CD4-positive, alpha-beta T cell treated with Interleukin-17A for 4 hours (primary cell): ENCODE results near the gene OSGEP.

Experiments
- DNase-seq: peaks from one replicate; pipeline ENCODE4 v3.0.0-alpha.2; 2020; ENCODE audit warnings: mixed read lengths

The OSGEP gene

DNA sequence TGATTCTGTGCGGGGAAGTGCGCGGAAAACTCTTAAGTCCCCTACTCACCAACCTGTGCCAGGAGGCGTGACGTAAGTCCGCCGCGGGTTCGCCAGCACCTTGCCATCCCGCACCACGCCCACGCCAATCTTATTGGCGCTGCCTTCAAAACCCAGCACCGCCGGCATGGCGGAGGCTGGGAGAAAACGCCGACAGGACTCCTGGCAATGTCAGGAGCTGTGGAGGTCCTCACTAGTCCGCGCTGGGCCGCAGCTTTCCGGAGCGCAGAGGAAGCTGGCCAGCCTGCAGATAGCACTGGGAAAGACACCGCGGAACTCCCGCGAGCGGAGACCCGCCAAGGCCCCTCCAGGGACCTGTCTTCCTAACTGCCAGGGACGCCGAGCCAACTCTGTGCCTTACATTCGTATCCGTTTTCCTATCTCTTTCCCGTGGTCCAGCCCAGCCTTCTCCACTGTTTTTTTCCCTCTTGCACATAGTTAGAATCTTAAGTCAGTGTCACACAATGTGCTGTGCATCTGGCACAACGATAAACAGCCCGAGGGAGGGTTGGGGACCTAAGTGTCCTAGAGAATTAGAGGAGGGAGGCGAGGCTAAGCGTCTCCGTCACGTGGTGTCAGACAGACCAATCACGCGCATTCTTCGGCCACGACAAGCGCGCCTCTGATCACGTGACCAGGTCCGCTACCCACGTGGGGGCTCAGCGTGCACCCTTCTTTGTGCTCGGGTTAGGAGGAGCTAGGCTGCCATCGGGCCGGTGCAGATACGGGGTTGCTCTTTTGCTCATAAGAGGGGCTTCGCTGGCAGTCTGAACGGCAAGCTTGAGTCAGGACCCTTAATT is at the start of gene OSGEP, which contains the start of gene APEX1:
TSS of gene OSGEP (minus strand) at position 297 of the 839 bp plus-strand sequence. CDS start at position 168, 129 bp downstream.
TSS of gene APEX1 (plus strand) at position 711 of the 839 bp plus-strand sequence. CDS start 420 bp downstream, outside the sequence.
- DNase-seq: peak; percentile 97

DNA sequence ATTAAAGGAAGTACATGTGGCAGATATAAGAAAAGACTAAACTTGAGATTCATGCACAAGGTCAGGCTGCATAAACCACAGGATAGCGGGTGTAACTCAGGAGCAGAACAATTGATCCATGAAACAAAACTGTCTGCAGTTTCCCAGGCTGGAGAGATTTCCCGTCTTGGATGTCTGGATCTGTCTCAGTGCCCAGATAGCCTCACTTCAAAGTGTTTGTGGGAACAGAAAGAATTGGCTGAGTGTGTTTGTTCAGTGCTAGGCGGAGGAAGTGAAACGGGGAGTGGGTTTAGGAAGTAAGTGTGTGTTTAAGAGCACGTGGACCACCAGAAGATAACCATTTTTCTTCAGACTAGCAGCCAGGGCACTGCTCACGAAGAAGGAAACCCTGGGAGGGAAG is 49.3 kb upstream of the OSGEP start:
- DNase-seq: no peak

DNA sequence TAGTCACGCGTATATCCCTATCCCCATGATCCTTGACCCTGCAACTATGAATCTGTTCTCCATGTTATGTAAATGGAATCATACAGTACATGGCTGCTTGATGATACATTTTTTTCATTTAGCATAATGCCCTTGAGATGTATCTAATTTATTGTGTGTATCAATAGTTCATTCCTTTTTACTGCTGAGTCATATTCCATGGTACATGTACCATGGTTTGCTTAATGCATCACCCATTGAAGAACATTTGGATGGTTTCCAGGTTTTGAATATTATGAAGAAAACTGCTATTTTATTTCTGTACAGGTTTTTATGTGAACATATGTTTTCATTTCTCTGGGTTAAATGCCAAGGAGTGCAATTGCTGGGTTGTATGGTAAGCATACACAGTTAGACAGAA is 46.7 kb upstream of the OSGEP start:
- DNase-seq: no peak

DNA sequence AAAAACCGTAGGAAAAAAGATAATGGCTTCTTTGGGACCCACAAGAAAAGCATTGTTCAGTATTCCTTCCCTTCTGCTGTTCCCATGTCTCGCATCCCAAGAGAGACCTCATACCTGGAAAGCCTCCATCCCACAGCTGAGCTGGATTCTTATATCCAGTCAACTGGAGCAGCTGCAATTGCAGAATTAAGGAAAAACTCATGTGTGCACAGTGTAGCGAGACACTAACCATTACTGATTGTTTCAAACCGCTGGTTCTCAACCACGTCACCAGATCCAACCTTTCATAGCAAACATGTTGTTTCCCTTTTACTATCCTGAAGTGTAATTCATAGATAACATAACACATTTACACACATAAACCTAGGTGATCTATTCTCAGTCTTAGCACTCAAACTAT is 45.3 kb upstream of the OSGEP start:
- DNase-seq: no peak

DNA sequence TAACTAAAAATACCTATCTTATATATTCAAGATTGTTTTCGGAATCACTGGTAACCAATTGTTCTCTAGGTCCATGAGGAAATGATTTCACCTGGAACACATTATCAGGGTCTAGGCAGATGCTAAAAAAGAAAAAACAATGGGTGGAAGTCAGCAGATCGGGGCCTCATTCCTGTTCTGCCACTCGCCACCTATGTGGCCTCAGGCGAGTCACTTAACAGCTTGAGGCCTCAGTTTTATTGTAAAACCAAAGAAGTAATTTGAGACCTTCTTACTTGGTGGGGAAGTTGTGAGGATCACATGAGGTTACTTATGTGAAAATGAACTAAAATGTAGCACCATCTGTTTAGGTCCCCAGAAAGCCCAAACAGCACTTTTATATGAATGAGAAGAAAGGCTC is 44.5 kb upstream of the OSGEP start:
- DNase-seq: no peak

DNA sequence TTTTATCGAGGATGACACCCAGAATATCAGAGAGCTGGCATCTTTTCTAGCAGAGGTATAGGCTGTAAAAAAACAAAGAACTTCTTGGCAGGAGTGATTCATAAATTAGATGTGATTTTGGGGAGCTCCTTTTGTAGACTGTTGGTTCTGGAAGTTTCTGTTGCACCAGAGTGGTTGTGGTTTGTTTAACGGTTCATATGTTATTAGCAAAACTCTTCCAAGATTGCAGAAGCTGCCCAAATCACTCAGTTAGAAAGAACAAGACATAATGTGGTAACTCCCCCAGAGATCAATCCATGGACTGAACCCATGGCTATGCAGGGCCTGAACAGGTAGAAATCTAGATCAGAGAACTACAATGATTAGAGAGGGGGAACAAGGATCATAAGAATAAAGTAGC is 44.0 kb upstream of the OSGEP start:
- no peak for DNase-seq

DNA sequence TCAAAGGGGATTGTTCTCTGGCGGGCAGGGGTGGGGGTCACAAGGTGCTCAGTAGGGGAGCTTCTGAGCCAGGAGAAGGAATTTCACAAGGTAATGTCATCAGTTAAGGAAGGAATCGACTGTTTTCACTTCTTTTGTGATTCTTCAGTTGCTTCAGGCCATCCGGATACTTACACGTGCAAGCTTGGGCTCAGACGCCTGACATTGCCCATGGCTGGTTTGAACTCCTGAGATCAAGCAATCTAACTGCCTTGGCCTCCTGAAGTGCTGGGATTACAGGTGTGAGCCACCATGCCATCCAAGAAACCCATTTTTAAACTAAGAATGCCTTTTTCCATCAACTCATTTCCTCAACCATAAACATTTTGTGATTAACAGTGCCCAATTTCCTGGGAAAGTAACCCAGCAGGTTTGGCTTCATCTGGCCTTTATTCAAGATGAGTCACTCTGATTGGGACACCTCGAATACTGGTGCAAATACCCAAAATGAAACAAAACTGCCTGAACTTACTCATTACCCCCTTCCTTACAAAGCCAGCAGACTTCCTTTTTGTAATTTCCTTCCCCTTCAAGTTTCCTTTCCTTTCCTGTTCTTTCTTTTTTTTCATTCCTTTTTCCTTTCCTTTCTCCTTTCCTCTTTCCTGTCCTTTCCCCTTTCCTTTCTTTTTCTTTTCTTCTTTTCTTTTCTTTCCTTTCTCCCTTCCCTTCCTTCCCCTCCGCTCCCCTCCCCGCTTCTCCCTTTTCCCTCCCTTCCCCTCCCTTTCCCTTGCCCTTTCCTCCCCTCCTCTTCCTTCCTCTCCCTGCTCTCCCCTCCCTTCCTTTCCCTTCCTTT is 40.5 kb upstream of the OSGEP start:
- no peak for DNase-seq

DNA sequence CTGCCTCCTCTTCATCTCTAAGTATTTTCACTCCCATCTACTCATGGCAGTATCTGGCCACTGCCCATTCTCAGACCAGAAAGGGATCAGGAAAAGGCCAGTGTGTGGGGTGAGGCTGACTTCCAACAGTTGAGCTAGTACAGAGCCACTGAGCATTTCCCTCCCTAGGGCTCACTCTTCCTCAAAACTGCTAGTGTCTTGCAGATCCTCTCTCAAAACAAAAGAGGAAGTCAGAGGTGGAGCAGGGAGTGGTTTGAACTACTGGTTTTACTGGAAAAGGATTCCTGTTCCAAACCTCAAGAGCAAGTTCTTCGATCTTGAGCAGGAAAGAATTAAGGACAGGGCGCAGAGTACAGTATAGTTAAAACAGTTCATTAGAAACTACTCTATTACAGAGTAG is 39.0 kb upstream of the OSGEP start:
- DNase-seq: no peak

DNA sequence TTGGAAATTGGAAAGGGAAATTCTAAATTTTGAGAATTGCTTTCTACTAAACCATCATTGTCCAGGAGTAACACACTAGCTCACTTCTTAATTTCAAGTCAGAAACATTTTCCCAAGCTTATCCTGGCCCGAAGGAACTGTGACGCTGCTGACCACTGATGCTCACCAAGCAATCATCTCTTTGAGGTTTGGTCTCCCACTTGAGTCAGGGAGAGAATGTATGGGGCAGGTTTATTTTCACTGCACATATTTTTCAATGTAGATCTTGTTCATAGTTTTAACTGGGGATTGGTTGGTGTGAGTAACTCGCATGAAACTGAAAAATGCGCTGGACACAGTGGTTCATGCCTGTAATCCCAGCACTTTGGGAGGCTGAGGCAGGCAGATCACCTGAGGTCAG is 37.9 kb upstream of the OSGEP start:
- DNase-seq: no peak

DNA sequence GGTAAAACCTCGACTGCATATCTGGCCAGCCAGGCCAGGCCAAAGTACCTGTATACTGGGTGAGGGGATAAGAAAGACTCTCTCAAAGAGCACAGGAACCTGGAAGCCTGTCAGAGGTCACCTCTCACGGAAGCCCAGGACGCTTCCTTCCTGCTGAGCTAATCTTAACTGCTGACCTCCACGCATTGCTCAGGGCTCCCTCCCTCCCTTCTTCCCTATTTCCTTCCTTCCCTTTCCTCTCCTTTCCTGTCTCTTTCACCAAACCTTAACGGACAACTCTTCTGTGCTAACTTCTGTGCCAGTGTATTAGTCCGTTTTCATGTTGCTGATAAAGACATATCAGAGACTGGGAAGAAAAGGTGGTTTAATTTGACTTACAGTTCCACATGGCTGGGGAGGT is 36.0 kb upstream of the OSGEP start:
- peak; percentile 7 for DNase-seq

DNA sequence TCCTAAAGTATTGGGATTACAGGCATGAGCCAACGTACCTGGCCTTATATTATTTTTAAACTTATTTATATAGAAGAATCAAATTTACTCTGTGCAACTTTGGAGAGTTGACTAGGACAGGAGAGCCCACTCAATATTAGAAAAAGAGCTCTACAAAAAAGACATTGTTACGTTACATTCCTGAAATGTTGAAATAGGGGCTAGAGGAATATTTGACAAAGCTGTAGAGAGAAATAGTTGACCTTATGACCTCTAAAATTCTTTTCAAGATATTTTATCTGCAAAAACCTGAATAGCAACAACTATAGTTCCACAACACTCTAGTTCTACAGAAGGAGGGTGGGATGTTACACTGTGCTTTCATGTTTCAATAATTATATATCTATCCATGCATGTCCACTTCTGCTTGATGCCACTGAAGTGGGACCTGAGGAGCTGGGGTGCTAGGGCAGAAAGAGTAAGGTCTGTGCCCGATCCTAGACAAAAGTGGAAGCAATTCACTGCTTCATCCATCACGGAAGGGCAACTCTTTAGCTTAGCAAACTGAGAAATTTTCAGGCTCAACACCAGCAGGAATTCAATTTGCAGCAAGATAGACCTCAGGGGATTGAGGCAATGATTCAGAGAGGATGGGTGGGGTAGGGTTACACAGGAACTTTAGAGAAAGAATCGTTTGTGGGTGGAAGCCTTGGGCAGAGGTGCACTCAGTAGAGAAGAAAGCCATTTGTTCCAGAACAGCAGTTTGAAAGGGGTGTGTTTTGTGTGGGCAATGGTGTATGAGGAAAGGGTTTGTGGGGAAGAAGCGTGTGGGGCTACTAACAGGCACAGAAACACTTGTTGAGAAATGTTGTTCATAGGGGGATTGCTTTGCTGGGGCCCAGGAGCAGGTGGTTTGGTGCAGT is 34.7 kb upstream of the OSGEP start:
- DNase-seq: peak; percentile 56

DNA sequence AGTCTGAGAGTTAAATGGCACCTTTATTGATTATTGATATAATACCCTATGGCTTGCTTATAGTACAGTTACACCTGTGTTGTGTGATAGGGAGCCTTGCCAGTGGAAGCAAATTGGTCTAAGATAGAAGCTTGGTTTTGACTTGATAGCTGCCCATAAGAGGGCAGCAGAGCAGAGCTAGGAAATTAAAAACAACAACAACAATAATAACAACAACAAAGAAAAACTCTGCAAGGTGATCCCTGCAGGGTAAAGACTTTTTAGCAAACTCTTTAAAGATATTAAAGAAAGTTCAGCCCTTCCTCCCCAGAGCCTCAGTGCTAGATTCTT is 32.7 kb upstream of the OSGEP start:
- no peak for DNase-seq

DNA sequence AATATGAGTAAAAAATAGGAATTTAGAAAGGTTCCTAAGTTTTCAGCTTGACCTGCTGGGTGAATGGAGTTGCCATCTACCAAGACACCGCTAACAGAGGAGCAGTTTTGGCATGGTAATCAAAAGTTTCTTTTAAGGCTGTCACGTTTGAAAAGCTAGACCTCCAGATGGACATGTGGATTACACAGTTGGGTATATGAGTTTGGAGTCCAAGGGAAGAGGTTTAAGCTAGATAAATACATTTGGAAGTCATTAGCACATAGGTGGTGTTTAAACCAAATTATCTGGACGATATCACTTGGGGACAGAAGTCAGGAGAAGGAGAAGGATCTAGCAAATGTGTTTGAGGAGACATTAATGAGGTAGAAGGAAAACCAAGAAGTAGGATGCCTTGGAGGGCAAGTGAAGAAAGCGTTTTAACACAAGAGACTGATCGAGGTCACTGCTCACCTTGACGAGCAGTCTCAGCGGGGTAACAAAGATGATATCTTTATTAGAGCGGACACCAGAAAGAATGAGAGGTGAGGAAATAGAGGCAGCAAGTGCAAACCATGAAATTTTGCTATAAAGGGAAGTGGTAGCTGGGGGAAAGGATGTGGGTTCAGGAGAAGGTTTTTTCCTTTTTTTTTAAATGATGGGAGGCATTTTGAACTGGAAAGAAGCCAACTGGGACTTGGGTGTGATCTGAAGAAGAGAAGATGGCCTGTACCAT is 32.2 kb upstream of the OSGEP start:
- DNase-seq: no peak

DNA sequence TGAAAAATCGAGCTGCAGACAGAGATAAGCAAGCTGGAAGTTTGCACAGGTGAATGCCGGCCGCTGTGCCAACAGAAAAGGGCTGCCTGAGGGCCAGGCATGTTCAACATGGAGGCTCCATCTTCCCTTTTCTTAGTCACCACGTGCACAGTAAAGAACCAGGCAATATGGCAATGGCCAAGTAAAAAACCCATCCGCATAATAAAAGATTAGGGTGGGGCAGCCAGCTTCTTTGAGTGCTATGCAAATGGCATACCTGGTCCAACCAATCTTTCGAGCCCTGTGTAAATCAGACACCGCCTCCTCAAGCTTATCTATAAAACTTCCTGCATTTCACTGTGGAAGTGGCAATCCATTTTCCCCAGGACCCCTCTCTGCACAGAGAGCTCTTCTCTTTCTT is 31.3 kb upstream of the OSGEP start:
- no peak for DNase-seq

DNA sequence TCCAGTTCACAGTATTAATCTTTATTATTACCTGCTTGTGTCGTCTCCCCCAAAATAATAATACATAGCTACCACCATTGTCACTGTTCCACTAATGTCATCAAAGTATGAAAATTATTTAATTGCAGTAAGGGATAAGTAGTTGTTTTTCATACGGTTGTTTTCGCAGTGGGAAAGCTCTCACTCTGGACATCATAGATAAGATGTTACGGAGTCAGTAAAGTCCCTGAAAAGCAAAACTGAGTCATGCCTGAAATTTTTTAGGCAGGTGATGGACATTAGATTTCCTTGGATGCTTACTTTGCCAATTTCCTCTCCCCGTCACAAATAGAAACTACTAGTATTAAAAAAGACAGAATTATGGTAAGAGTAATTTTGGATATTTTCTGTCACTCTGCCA is 27.8 kb upstream of the OSGEP start:
- DNase-seq: no peak

DNA sequence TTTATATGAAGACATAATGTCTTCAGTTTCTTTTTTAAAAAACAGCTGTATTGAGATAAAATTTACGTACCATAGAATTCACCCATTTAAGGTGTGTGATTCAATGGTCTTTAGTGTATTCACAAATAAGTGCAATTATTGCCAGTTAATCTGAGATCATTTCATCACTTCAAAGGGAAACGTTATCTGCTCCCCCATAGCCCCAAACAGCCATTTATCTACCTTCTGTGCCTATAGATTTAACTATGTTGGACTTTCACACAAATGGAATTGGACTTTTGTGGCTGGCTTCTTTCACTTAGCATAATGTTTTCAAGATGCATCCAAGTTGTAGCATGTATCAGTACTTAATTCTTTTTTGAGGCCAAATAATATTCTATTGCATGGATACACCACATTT is 24.3 kb upstream of the OSGEP start:
- no peak for DNase-seq

DNA sequence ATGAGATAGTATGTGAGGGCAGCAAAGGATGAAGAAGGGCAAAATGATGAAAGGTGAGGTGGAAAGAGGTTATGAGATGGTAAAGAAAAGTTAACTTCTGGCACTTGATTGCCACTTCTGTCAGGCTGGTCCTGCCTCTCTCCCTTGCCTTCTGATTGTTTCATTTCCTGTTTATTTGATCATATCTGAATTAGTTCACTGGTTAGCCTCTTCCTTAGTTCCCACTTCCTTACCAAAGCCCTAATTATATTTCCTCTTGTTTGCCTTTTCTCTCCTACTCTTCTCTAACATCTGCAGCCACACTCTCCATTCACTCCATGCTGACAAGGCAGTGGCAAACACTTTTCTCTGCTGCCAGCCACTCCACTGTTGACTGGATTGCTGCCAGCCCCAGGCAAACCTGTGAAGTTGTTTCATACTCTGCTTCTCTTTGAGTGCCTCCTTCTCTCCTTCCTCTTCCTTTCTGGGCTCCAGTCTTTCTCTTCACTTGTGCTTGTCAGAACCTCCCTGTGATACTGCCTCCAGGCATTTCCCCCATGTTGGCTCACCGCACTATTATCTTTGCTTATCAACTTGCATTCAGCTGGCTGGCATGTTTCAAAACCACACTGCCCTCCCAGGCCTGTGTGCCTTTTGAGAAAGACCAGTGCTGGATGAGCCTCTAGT is 22.7 kb upstream of the OSGEP start:
- DNase-seq: peak; percentile 66

DNA sequence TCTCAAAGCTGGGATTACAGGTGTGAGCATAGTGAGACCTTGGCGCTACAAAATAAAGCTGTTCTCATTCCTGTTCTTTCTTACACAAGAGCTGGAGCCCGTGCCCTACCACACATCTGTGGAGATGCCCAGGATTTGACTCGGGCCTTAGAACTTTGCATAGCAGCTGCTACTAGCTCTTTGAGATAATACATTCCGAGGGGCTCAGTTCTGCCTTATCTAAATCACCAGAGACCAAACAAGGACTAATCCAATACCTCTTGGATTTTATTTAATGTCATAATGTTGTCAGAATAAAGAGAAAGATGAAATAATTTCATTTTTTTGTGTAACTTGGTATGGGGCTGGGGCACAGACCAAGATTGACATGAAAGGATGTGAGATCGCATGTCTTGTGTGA is 22.2 kb upstream of the OSGEP start:
- no peak for DNase-seq

DNA sequence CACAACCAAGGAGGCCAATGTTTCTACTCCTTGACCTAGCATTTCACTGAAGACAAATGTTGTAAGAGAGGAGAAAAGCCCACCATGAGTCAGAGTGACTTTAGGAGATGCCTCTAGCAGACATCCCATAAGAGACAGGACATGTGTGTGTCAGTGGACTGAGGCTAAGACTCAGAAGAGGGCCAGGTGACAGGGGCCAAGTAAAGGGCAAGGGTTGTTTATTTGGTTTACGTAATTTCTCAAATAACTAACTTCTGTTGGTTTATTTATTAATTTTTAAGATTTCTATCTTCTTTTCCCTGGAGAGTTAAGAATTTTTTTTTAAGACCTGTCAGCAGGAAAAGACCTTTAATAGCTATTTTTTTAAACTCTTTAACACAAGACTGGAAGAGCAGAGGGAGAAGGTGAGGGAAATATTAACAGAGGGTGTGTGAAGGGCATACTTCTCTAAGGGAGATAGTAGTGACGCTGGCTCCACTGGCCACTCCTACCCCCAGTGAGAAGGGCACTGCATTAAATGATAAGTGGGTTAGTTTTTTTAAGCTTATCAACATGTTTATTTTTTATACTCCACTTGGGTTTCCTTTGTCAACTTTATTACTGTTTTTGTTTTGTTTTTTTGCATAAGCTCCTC is 18.0 kb upstream of the OSGEP start:
- no peak for DNase-seq

DNA sequence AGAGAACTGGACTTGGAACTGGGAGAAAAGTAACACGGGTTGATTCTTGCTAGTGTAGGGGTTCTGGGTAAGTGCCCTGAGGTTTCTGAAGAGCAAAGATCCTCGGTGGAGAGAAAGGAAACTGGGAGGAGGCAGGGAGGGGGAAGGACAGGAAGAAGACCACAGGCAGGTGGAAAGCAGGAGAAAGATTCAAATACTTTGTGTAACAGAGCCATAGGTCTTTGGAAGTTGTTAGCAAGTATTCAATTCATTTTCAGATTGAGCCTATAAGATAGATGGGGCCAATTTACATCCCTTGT is 15.9 kb upstream of the OSGEP start:
- no peak for DNase-seq

DNA sequence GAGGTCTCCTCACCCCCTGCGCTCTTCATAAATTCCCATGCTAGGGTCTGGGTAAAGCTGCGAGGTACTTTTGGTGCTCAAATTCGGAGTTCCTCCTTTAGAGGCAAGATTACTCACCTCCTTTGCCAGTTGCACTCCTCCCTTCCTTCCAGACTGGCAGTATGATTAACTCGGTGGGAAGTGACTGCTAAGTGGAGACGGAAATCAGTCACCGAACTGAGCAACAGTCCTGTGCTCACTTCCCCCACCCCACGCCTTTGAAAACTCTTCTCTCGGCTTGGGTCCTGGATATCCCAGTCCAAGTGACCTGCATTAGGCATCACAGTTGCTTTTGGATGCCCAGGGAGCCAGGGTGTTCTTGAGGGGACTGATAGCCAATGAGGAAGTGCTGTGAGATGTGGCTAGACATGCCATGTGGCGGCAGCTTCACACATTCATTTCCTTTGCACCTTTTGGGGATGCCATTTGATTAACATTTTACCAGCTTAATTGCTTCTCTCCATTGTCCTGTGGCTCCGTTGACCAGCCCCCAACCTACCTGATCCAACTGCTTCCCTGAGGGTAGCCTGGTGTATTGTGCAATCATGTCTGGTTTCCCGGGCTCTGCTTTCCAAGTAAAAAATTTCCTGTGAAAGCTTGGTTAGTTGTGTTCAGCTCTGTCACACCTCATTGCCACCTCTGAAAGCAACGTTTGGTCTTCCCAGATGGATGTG is 15.4 kb upstream of the OSGEP start:
- peak; percentile 67 for DNase-seq
